Measurements from ENCODE around the gene SLC9A2.

The SLC9A2 gene

DNA sequence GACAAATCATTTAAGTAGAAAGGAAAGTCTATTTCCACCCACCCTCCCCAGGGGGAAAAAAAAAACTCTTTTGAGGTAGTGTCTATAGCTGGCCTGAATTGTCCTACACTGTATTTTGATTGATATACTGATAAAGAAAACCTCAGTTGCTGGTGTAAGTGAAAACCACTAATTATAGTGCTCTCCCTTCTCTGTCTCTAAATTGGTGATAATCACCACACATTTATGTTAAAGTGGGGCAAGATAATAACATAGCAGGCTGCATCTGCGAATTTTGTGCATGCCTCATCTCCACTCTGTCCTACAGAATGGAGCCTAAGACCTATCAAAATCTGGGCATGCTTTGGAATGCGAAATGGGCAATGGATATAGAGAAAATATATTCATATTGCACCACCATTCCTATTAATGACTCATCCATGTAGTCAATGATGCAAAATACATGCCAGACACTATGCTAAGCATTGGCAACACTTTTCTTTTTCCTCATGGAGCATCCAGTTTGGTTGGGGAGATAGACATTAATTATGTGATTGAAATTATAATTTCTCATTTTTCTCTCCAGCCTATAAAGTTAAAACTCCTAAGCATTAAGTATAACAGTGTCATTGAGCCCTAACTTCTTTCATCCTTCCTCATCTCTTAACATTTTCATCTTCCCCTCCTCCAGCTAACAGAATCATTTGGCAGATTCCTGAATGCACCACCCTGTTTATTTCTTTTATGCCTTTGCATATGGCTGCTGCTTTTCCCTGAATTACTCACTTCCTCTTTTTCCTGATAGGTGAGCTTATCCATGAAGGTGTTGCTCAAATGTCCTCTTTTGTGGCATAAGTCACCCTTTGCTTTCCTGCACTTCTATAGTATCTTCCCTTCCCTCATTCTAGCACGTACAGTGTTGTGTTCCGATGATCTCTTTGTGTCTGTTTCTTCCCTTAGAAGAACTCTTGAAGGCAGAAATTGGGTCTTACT lies 58.2 kb downstream of the SLC9A2 start:
- DNase-seq, result no peak

DNA sequence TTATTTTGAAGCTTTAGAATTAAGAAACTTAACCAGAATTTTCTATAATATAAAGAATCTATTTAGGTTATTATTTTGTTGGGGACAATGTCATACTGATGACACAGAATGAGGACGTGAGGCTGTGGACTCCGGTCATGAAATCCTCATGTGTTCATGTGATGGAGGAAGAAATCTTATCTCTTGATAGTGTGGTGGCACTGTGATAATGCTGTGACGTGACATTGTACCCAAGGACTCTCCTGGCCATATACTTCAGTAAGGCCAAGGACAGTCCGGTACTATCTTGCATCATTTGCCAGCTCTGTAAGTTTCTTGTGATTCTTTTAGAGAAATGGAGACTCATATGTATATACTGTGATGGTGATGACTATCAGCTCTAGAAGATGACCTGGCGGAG lies 59.1 kb downstream of the SLC9A2 start:
- no peak for DNase-seq

DNA sequence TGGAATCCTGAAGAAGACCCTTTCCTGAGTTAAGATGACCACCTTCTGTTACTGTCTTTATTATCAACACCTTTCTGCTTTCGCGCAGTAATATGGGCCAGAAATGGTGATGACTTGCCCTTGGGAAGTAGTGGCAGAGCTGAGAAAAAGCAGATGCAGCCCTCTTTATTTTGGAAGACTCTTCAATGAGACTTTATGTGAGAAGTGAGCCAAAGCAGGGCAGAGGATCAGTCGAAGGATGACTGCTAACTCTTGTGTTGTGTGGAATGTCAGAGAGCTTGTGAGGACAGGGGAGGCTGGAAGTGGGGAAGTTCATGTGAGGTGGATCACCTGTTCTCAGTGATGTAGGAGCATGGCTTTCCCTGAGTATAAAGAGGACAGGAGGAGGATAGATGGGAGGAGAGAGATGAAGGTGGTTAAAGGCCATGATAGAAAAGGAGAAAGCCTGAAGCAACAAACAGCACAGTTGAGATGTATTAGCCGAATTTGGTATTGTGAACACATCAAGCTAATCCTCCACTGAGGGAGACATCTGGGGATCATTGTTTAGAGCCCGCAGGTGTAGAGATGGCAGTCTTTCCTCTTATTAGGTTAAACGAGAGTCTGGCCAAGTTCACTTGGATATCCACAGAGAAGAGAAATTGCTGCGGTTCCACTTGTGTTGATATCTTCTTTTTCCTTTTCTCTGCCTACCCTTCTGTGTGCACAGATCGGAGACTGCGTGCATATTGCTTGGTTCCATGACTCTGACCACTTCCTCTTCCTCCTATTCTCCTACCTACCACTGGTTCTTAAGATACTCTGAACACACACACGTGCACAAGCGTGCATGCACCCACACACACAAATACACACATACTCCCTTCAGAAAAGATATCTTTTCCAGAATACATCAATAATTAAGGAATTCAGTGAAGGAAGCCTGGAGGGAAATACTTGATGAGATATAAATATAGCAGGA lies 67.4 kb downstream of the SLC9A2 start:
- DNase-seq, result no peak

DNA sequence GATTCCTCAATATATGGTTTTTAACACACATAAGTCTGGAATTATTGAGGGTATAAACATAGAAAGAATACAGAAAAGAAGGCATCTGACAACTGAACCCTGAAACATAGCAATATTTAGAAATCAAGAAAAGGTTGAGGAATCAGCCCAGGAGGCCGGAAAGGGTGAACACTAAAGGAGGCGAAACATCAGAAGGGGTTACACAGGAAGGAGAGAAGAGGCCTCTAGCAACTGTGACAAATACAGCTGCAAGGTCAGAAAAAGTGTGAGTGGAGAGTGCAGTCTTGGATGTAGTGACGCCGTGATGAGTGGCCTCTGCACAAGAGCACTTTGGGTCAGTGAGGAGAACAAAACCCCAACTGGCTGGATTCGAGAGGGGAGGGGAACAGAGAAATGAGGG lies 70.7 kb downstream of the SLC9A2 start:
- no peak for DNase-seq

DNA sequence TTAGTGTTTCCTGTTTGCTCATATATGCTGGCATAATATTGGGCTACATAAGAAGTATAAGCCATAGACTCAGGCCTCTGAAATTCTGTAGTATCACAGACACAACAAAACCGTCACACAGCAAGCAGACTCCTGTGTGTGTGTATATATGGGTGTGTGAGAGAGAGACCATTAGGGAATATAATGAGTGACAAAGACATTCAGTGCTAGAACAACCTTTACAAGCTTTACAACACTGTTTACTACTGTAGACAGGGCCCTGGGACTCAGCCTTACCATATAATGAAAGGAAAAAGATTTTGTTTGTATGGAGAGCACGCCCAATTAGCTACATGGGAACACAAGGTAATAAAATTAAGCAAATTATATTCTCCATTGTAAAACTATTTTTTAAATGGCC lies 77.1 kb downstream of the SLC9A2 start:
- no peak for DNase-seq

DNA sequence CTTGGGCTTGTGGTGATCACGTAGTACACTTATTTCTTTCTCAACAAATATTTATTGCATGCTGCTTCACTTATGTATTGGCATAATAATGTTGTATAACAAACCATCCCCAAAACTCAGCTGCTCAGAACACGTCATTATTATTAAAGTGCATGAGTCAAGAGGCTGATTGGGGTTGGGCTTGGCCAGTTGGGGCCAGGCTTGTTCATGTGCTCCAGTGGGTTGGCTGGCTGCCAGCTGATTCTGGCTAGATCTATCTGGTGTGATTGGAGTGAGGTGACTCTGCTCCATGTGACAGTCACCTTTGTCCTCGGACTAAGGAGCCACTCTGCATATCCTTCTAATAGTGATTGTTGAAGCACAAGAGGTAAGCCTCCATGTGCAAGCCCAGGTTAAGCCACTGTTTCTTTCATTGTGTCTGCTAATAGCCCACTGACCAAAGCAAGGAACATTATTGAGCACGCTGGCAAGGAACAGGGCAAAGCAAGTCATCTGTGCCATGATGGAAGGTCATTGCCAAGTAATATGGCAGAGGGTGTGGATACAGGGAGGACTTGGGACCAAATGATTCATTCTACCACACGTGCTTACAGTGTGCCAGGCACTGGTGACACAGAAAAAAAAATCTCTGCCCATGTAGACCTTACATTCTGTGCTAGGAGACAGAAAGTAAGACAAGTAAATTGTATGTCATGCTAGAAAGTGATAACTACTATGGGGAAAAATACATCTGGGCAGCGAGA lies 79.2 kb downstream of the SLC9A2 start:
- peak; percentile 91 for DNase-seq

DNA sequence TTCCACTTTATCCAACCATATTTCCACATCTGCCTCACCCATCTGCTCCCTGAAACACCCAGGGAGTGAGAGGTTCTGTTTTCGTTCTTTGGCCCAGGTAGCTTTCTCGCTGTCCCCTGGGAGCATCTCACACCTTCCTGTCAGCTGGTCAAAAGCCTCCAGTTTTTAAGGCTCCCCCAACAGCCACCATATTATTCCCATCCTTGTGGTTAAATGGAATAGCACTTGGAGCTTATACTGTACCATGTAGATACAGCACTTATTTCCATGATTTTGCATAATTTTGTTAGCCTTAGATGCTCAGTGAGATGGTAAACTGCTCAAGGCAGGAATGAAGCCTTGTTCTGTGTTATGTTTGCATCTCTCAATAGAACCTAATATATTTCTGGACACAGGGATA lies 84.0 kb downstream of the SLC9A2 start:
- no peak for DNase-seq

DNA sequence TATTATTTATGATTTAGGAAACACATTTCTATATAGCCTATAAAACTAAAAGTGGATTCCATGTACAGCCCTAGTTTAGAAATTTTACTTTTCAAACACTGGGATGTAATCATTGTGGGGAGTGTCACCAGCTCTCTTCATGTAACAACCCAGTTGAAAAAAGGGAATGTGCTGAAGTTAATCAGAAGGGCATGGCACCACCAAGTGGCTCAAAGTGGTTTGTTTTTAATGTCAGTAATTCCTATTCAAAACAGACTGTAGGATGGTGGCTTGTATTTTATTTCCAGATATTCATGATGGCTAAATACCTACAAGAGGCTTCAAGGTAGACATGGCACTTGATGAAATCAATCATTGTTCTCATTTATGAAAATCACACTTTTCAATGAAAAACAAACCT lies 84.4 kb downstream of the SLC9A2 start:
- peak; percentile 62 for DNase-seq

DNA sequence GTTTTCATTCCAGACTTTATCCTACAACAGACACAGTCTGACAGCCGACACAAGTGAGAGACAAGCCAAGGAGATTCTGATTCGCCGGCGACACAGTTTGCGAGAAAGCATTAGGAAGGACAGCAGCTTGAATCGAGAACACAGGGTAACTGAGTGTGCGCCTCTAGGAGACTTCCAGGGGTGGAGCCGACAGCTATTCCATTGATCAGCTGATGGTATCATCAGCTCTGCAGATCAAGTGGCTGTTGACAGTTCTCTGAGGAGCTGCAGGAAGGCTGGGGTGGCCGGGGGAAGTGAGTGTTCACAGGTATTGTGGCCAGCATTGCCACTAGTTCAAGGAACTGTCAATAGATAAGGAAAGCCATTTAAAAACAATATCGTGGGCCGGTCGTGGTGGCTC lies 85.2 kb downstream of the SLC9A2 start:
- peak; percentile 4 for DNase-seq

DNA sequence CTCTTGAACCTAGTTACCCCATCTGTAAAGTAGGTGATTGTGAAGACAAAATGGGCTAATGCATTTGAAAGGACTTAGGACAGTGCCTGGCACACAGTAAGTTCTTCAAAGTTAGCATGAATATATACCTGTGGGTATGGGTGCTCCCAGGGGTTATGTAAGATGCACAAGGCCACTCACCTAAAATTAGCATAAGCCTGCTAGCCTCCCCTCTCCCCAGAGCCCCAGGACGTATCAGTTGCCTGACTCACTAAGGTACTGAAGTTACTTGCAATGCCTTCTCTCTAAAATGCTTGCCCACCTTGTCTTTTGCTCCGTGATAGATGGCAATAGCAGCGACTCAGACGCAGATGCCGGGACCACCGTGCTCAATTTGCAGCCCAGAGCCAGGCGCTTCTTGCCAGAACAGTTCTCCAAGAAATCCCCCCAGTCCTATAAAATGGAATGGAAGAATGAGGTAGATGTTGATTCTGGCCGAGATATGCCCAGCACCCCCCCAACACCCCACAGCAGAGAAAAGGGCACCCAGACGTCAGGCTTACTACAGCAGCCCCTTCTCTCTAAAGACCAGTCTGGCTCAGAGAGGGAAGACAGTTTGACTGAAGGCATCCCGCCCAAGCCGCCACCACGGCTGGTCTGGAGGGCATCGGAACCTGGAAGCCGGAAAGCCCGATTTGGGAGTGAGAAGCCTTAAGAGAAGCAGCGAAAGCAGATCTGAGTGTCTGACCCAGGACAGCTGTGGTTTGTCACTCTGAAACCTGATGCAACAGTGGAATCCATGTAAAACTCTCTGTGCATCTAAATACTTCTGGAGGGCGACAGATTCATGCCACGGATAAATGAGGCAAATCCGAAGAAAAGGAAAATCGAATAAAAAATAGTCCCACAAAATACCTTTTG lies 88.7 kb downstream of the SLC9A2 start:
- no peak for DNase-seq

DNA sequence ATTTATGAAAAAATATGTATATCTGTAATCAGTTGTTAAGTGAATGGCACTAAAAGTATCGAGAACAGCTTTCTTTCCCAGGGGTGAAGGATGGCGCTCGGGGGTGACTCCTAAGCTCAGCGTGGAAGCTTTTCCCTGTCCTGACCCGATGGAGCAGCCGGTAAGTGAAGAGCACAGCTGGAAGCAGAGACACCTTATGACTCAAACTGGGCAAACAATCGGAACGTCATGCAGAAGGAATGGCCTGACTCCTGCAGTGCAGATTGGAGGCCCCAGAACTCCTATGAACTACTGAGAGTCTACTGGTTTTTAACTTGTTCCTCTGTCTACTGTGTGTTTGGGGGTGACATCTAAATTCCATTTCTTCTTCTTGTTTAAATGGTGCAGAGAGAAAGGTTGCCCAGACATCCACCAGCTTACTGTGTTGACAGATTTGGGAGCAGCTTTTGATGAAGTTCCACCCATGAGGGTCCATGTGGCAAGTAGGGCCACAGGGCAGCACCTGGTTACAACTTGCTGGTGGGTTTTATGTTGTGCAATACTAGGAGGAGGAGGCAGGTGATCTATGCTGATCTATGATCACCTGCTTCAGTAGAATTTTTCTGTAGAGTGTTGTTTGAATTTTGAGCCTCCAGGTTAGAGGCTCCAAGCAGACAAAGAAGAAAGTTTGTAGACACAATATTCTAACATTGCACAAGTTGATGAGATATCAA lies 89.7 kb downstream of the SLC9A2 start:
- DNase-seq, result peak; percentile 6

DNA sequence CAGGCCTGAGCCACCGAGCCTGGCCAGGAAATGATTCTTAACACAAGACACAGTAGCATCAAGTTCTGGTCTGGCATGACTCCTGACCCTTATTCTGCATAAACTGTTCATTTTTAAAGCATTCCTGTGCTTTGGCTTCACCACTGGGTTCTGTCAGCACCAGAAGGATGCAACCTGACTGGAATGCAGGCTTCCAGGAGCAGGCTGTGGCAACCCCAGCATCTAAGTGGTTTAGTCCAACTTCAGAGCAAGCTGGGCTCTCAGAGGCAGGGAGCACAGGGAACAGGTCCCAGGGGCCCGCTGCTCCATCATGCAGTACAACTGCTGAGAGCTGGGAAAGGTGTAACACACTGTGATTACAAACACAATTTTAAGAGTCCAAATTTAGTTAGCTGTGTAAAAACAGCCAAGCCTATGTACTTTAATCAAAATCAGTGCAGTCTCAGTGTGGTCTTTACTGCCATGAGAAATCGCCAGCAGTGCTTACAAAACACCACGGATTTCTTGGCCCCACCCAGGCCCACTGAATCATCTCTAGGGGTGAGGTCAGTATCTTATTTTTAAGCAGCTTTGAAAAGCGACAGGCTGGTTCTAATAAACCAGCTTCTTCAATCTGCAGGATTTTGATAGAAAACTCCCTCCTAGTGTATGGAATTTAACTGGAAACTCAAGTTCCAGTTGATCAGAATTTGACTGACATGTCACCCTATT lies 98.1 kb downstream of the SLC9A2 start:
- no peak for DNase-seq

DNA sequence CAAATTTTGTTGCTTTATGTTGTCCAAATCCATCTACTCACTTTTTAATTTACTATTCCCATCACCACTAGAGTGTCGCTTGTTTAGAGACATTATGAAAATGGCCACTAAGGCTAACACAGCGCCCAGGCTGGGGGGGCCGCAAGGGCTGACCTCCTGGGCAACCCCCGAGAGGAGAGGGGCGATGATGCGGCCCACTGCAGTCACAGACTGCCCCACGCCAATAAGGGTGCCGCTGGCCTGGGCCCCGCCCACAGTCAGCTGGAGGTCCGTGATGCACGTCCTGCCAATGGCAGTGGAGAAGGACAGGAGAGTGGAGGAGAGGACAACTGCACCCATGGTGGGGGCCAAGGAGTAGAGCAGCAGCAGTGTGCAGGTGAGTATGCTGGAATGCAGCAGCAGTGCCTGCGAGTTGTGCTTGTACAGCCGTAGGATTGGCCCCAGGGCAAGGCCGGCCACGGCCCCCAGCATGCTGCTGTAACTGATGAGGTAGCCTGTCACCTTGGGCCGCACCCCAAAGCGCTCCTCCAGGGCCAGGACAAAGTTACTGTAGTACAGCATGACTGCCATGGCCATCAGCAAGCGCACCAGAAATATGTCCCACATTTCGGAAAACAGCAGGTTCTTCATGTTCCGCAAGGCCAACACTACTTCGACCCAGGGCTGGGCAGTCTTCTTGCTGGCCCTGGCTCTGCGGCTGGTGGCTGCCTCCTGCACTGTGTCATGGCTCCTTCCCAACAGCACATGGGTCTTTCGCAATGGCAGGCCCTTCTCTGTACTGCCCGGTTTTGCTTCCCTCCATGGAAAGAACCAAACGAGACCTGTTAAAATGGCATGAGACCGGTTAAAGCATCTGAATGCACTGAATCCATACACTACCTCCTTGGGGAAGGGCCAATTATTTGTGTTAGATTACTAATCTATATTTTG lies 99.3 kb downstream of the SLC9A2 start:
- no peak for DNase-seq

DNA sequence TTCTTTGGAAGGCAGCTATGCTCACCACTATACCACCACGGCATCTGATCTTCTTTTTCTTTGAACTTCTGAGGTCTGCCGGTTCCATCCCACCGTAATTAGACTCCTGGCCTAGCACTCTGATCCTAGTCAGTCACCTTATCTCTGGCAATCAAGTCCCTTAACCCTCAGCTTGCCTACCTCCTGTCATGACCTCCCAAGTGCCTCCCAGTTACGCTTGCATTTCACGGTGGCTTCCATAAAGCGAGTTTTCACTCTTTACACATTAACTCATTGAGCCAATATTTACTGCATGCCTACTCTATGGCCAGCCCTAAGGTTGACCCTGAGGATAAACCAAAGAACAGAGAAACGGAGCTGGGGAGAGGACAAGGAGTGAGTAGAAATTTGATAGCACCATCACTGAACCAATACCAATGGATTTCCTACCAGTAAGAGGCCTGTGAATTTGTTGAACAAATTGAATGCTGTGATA lies 104.7 kb downstream of the SLC9A2 start:
- DNase-seq, result no peak

DNA sequence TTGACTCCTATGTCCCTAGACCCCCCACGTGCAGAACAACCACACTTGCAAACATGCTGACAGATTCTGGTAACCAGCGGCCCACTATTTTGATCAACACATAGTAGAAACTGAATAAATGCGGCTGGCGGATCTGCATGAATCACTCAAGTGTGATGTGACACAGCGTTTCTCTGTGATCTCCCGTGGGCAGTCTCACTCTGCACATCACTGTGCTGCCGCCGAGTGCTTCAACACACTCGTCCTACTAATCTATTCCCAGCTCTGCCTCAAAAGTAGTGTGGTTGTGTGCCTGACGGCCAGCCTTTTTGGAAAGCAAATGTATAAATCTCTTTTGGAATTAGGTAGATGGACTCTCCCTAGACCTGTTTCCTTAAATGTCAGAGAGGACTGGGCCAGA lies 105.2 kb downstream of the SLC9A2 start:
- no peak for DNase-seq

DNA sequence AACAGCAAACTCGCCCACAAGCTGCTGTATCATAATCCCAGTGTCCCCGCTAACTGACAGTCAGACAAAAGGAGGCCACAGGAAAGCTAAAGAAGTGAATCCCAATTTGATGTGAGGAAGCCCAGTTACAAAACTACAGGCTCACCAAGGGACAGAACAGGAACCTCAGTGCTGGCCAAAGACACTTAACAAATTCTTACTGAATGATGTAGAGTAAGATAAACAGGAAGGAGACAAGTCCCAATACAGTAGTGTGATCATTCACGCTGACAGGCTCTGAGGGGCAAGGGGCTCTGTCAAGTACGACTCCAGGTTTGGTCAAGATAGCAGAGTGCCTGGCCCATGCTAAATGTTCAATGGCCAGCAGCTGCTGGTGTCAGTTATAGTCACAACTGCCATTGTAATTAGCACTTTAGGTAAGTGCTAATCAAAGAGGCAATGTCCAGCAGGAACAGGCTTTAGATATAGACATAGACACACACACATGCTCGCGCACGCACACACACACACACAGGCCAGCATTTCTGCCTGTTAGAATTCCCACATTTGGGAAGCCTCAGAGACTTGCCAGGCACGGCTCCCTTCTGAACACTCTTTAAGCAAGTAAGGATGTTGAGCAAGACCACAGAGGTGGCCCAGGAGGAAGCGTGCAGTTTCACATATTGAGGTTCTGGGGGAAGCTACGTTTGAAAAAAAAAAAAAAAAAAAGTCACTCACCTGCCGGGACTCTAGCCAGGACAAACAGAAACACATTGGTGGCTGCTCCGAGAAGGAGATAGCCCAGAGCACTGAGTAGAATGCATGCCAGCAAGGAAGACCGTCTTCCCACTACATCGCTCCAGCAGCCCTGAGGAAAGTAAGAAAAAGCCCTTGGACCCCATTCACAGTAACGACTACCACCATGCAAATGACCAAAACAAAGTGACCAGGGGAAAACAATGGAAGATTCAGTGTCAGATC lies 107.1 kb downstream of the SLC9A2 start:
- DNase-seq, result no peak

DNA sequence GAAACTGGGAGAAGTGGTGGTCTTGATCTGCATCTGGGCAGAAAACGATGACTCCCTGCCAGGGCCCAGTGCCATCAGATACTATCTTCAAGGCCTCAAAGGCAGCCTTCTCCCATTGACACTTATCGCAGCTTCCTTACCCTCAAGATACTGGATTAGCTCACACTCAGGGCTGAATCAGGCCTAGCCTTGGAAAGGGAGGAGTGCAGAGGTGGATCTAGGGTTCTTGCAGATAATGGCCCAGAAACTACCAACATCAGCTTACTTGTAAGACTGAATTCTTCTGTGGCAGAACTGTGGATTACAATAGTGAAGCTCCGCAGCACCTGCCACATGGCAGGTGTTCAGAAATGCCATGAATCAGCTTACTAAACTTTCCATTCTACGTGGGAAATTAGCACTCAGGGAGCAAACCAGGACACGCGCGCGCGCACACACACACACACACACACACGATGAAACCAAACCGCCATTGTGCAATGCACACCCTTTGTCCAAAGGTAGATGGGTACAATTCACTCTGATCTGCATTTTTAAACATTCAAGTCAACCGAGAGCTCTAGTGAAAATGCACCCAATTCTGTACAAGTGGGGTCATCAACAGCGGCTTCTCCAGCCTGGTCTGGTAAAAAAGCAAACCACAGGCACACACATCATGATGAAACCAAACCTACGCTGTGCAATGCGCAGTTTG lies 116.2 kb downstream of the SLC9A2 start:
- peak; percentile 21 for DNase-seq

DNA sequence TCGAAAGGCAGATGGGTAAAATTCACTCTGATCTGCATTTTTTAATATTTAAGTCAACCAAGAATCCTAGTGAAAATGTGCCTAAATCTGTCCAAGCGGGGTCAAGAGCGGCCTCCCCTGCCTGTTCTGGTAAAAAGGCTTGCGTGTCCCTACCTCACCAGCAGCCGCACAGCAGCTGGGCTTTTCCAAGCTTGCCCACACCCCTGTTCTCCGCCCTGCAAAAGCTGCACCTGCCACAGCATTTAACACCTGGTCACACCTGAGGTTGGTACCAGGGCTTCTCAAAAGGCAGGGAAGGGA lies 116.7 kb downstream of the SLC9A2 start:
- DNase-seq, result no peak
